CD14-positive monocyte (primary cell): ENCODE measurements around the gene NSMCE1. TPM values are rescaled to one million over a fixed set of nuclear protein-coding genes. Genes with fewer than 3 reads are reported as not detected.
A peak's percentile ranks its signal among the peaks of the same experiment; 100 is the strongest.

Experiments
- DNase-seq, 3 donors: peaks; one replicate each; pipeline ENCODE4 v3.0.0-alpha.2; 2011 to 2022
- H2AFZ ChIP-seq: 2 replicates; pipeline ENCODE4 v1.6.0; 2012; ENCODE audit warnings: mild to moderate bottlenecking, low read depth, low read length, inconsistent platforms; ENCODE audit not compliant: insufficient read depth, poor library complexity, severe bottlenecking
- H3K27ac ChIP-seq, 2 donors: 1 replicate in 1 of 2; 2 replicates in 1 of 2; pipeline ENCODE4 v1.5.1; 2012 to 2013; ENCODE audit warnings: low read length in 2 of 2, control low read depth in 1 of 2, inconsistent platforms in 1 of 2, low read depth in 1 of 2, mild to moderate bottlenecking in 1 of 2
- H3K27me3 ChIP-seq, 2 donors: one replicate each; pipeline versions ENCODE4 v1.6.0 to v1.6.1; 2011 to 2013; ENCODE audit warnings: low read length in 2 of 2; ENCODE audit not compliant: control insufficient read depth in 2 of 2, insufficient read depth in 2 of 2
- H3K36me3 ChIP-seq, 2 donors: replicated peaks in 1 of 2; 1 replicate in 1 of 2; 2 replicates in 1 of 2; pipeline versions ENCODE4 v1.5.1 to v1.6.1; 2012 to 2013; ENCODE audit warnings: low read length in 2 of 2, control low read depth in 1 of 2, inconsistent platforms in 1 of 2, mild to moderate bottlenecking in 1 of 2; ENCODE audit not compliant: insufficient read depth in 2 of 2, control insufficient read depth in 1 of 2
- H3K4me1 ChIP-seq, 2 donors: 1 replicate in 1 of 2; 2 replicates in 1 of 2; pipeline versions ENCODE4 v1.5.1 to v1.6.1; 2012 to 2013; ENCODE audit warnings: low read length in 2 of 2, control low read depth in 1 of 2, inconsistent platforms in 1 of 2, mild to moderate bottlenecking in 1 of 2, moderate library complexity in 1 of 2; ENCODE audit not compliant: insufficient read depth in 2 of 2, control insufficient read depth in 1 of 2
- H3K4me2 ChIP-seq: replicated peaks from 2 replicates; pipeline ENCODE3; 2012; ENCODE audit warnings: low read length, moderate library complexity, mild to moderate bottlenecking; ENCODE audit not compliant: poor library complexity, severe bottlenecking; ENCODE audit errors: extremely low read depth
- H3K4me3 ChIP-seq, 3 experiments: fragments of 200-600 bp in 1 of 3; sonication (generic) in 1 of 3; replicated peaks in 1 of 3; 1 replicate in 2 of 3; 2 replicates in 1 of 3; pipeline ENCODE4 v1.5.1; 2011 to 2013; ENCODE audit warnings: low read length in 3 of 3, mild to moderate bottlenecking in 3 of 3, control low read depth in 2 of 3, low read depth in 2 of 3, inconsistent platforms in 1 of 3, moderate library complexity in 1 of 3
- H3K79me2 ChIP-seq: 2 replicates; pipeline ENCODE4 v1.6.0; 2012; ENCODE audit warnings: mild to moderate bottlenecking, control low read depth, inconsistent platforms, low read length, moderate library complexity; ENCODE audit not compliant: insufficient read depth
- H3K9ac ChIP-seq: 2 replicates; pipeline ENCODE4 v1.6.0; 2017; ENCODE audit warnings: low read length, mild to moderate bottlenecking; ENCODE audit not compliant: insufficient read depth, poor library complexity, severe bottlenecking
- H3K9me3 ChIP-seq, 2 donors: replicated peaks in 1 of 2; 1 replicate in 1 of 2; 2 replicates in 1 of 2; pipeline versions ENCODE4 v1.5.1 to v1.6.1; 2012 to 2013; ENCODE audit warnings: low read length in 2 of 2, control low read depth in 1 of 2; ENCODE audit not compliant: control insufficient read depth in 1 of 2, insufficient read depth in 1 of 2
- H4K20me1 ChIP-seq: 2 replicates; pipeline ENCODE4 v1.6.0; 2012; ENCODE audit warnings: mild to moderate bottlenecking, low read length, control low read depth, moderate library complexity; ENCODE audit not compliant: insufficient read depth
- H3K27ac Mint-ChIP-seq, 7 donors: one replicate each; pipeline ENCODE4 v1.8.0; 2020; ENCODE audit warnings: mild to moderate bottlenecking in 7 of 7, mixed read lengths in 7 of 7, moderate library complexity in 6 of 7, inconsistent platforms in 2 of 7
- H3K27me3 Mint-ChIP-seq, 3 donors: one replicate each; pipeline ENCODE4 v1.8.0; 2021 to 2022; ENCODE audit warnings: low read depth in 3 of 3, mild to moderate bottlenecking in 3 of 3, mixed read lengths in 3 of 3, moderate library complexity in 3 of 3, inconsistent platforms in 1 of 3
- H3K36me3 Mint-ChIP-seq, 2 donors: one replicate each; pipeline ENCODE4 v1.8.0; 2020; ENCODE audit warnings: mixed read lengths in 2 of 2, inconsistent platforms in 1 of 2, mild to moderate bottlenecking in 1 of 2
- H3K4me1 Mint-ChIP-seq: one replicate; pipeline ENCODE4 v1.8.0; 2020; ENCODE audit warnings: mild to moderate bottlenecking, mixed read lengths
- H3K4me3 Mint-ChIP-seq, 2 donors: one replicate each; pipeline ENCODE4 v1.8.0; 2020; ENCODE audit warnings: mild to moderate bottlenecking in 2 of 2, mixed read lengths in 2 of 2, moderate library complexity in 1 of 2
- H3K9me3 Mint-ChIP-seq, 7 donors: one replicate each; pipeline ENCODE4 v1.8.0; 2020 to 2022; ENCODE audit warnings: mixed read lengths in 7 of 7, mild to moderate bottlenecking in 6 of 7, moderate library complexity in 6 of 7, inconsistent platforms in 2 of 7
- WGBS: methylation state at CpG from one replicate; pipeline ENCODE4 v1.1.5; 2013; ENCODE audit warnings: missing lambda C conversion rate; ENCODE audit not compliant: insufficient coverage; 5-methylcytosine and 5-hydroxymethylcytosine counted together
- intact Hi-C, 2 donors: fragments of 100-400 bp; cut with micrococcal nuclease; formaldehyde crosslinking; loops; one replicate each; pipeline versions ENCODE4 v1.15.0 to v1.15.1; 2023
- polyA minus RNA-seq: library from RNA; depleted of rRNA, polyadenylated mRNA; stranded (reverse); fragments of >200 nt; gene quantifications from 2 replicates; pipeline ENCODE4 v1.2.3, GENCODE V29; 2012
- polyA plus RNA-seq, 3 donors: library from polyadenylated mRNA; depleted of rRNA in 1 of 3; unstranded in 2 of 3; stranded (reverse) in 1 of 3; fragments of 300-500 nt in 2 of 3; fragments of >200 nt in 1 of 3; fragmentation: Illumina TruSeq in 2 of 3; gene quantifications; 1 replicate in 2 of 3; 2 replicates in 1 of 3; pipeline ENCODE4 v1.2.3, GENCODE V29; 2012 to 2021
- total RNA-seq, 12 experiments: library from RNA in 1 of 12; stranded (reverse) in 1 of 12; fragments of 120-200 nt in 1 of 12; gene quantifications; one replicate each; pipeline ENCODE4 v1.2.4 and lab custom pipeline; 2013 to 2026; ENCODE audit warnings: mixed read lengths in 6 of 12, inconsistent platforms in 1 of 12
- TF ChIP-seq, protein P1 (sequence below): fragments of 200-600 bp; IDR thresholded peaks from one replicate; pipeline ENCODE4 v1.8.0; 2022; ENCODE audit warnings: antibody characterized with exemption, mild to moderate bottlenecking

The NSMCE1 gene, protein sequence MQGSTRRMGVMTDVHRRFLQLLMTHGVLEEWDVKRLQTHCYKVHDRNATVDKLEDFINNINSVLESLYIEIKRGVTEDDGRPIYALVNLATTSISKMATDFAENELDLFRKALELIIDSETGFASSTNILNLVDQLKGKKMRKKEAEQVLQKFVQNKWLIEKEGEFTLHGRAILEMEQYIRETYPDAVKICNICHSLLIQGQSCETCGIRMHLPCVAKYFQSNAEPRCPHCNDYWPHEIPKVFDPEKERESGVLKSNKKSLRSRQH
- 43.5 TPM for total RNA-seq (2013)
- polyA plus RNA-seq, result 10 to 100 TPM; 19.6 to 85.2 (median 82.6) TPM
- 15.2 and 25.9 TPM in 2 replicates for polyA minus RNA-seq
- total RNA-seq (lab: John Stamatoyannopoulos, UW), result 1.7 to 17.8 (median 12.6) reads per million in 11 experiments

DNA sequence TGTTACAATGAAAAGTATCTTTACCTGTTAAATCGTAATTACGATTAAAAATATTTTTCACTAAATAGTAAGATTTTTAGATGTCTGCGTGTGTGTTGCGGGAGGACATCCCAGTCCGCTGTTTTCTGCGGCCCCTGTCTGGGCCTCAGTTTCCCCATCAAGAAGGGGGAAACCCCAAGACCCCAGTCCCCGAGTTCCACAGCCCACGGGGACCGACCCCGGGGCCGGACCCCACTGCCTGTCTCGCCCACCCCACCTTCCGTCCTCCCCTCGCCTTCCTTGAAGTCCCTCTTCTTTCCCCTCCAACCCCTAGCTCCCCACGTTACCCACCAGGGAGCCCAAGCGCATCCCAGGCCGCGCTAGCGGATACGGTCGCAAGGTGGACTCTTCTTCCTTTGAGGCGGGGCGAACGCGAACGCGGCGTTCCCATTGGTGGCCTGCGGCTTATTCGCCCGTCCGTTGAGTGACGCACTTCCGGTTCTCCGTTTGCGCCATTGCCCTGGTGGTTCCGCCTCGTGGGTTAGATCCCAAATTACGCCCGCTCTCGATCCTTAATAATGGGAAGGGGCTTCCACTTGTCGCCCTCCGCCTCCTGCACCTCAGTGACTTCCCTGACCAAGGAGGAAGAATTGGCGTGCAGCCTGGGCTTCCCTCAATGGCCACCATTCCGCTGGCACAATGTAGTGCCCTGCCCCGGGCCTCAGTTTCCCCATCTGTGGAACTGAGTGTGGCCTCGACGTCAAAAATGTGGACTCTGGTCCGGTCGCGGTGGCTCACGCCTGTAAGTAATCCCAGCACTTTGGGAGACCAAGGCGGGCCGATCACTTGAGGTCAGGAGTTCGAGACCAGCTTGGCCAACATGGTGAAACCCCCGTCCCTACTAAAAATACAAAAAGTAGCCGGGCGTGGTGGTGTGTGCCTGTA is at the start of gene NSMCE1:
Gene NSMCE1 (minus strand): TSS at position 397 of the 924 bp plus-strand sequence. CDS start 11,202 bp downstream, outside the sequence.
- Mint-ChIP-seq H3K4me1 (peaks cover 43% of the 10 kb centered on the region), H3K27ac (peak within 1 kb of the TSS; percentile 93 to 98 (median 96)), H3K27me3 (no peaks in the 10 kb centered on the region), H3K9me3 (peaks cover 0 to 2% (median 0%) of the 10 kb centered on the region in 7 donors), H3K36me3 (peaks cover 2 to 6% of the 10 kb centered on the region in 2 donors), H3K4me3 (peak within 1 kb of the TSS; percentile 87 to 92)
- Histone ChIP-seq H3K27me3 (no peaks in the 10 kb centered on the region), H3K4me1 (peaks cover 25 to 46% of the 10 kb centered on the region in 2 donors), H3K36me3 (no peaks in the 10 kb centered on the region), H3K4me2 (peak within 1 kb of the TSS; percentile 86), H2AFZ (peak within 1 kb of the TSS; percentile 85), H3K9ac (peak within 1 kb of the TSS; percentile 85), H3K27ac (peak within 1 kb of the TSS; percentile 70 to 98), H4K20me1 (no peaks in the 10 kb centered on the region), H3K4me3 (peak within 1 kb of the TSS; percentile 77 to 94 (median 89)), H3K79me2 (peaks cover 23% of the 10 kb centered on the region), H3K9me3 (no peaks in the 10 kb centered on the region)
- TF ChIP-seq, protein P1, sequence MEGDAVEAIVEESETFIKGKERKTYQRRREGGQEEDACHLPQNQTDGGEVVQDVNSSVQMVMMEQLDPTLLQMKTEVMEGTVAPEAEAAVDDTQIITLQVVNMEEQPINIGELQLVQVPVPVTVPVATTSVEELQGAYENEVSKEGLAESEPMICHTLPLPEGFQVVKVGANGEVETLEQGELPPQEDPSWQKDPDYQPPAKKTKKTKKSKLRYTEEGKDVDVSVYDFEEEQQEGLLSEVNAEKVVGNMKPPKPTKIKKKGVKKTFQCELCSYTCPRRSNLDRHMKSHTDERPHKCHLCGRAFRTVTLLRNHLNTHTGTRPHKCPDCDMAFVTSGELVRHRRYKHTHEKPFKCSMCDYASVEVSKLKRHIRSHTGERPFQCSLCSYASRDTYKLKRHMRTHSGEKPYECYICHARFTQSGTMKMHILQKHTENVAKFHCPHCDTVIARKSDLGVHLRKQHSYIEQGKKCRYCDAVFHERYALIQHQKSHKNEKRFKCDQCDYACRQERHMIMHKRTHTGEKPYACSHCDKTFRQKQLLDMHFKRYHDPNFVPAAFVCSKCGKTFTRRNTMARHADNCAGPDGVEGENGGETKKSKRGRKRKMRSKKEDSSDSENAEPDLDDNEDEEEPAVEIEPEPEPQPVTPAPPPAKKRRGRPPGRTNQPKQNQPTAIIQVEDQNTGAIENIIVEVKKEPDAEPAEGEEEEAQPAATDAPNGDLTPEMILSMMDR, result no peak
- WGBS, result 9% methylated on average over 55 of the region's 58 CpGs
- DNase-seq, result peak; percentile 96 to 97 (median 97)
- intact Hi-C loops, result loop anchor here in 1 of 2 donors (10.0 kb wide), 1 partner anchor 46 kb away; the partner anchor contains the start of gene IL4R
